Tibial artery (tissue), 4 donors: ENCODE data around the gene RGS7.

ENCODE experiments used
- DNase-seq, 2 donors: peaks; one replicate each; pipeline ENCODE4 v3.0.0-alpha.2; 2019
- H3K27ac ChIP-seq, 2 donors: fragments of 200-600 bp; sonication (generic) in 1 of 2; 1 replicate in 1 of 2; 2 replicates in 1 of 2; pipeline ENCODE4 v1.5.1; 2018 to 2019; ENCODE audit warnings: mild to moderate bottlenecking in 1 of 2
- H3K27me3 ChIP-seq, 2 donors: fragments of 200-600 bp; sonication (generic) in 1 of 2; one replicate each; pipeline versions ENCODE4 v1.5.1 to v1.6.0; 2016 to 2019
- H3K36me3 ChIP-seq, 3 donors: fragments of 200-600 bp; sonication (generic) in 2 of 3; one replicate each; pipeline ENCODE4 v1.5.1; 2016 to 2019; ENCODE audit warnings: mild to moderate bottlenecking in 2 of 3
- H3K4me1 ChIP-seq, 4 donors: fragments of 200-600 bp; sonication (generic) in 2 of 4; 1 replicate in 3 of 4; 2 replicates in 1 of 4; pipeline ENCODE4 v1.5.1; 2016 to 2019
- H3K4me3 ChIP-seq, 2 donors: fragments of 200-600 bp; sonication (generic) in 1 of 2; 1 replicate in 1 of 2; 2 replicates in 1 of 2; pipeline ENCODE4 v1.5.1; 2018 to 2019; ENCODE audit warnings: mild to moderate bottlenecking in 2 of 2
- H3K9me3 ChIP-seq, 3 donors: fragments of 200-600 bp; sonication (generic) in 1 of 3; one replicate each; pipeline ENCODE4 v1.5.1; 2016 to 2019
- CTCF ChIP-seq, 2 experiments: fragments of 200-600 bp in 1 of 2; fragments of 450-650 bp in 1 of 2; IDR thresholded peaks; one replicate each; pipeline ENCODE4 v1.5.1; 2017 to 2019; ENCODE audit warnings: antibody characterized with exemption in 2 of 2, mild to moderate bottlenecking in 1 of 2, moderate library complexity in 1 of 2
- intact Hi-C: fragments of 100-400 bp; cut with DNase I; formaldehyde crosslinking; loops from one replicate; pipeline ENCODE4 v1.15.0; 2023; ENCODE audit warnings: low total_unique reads

Gene RGS7

GRCh38 chr1:241269116-241269515, 87.9 kb downstream of the RGS7 start:
- TF ChIP-seq CTCF (IDR thresholded peaks at IDR 0.05): no peak
- intact Hi-C loops: no loop called here
- no peak for DNase-seq

DNA sequence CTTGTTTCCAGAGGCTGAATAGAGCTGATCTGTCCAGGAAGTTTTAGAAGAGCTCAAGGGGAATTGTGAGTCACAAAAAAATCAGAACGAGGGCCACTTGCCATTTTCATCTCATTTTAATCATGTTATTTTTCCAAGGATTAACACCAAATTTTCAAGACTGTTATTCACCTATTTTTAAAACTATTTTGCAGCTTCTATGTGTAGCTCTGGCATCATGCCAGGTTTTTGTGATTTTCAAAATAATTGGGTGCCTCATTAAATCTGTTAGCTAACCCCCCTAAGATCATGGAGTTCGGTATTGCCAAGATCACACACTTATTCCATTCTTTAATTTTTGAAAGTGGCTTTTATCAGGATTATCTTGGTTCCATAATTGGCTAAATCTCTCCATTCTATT, 90.9 kb downstream of the RGS7 start:
- intact Hi-C loops: no loop called here
- no peak overlapping the region for H3K27ac ChIP-seq
- no peak for DNase-seq

More at GRCh38 chr1:241269116-241269515, 87.9 kb downstream of the RGS7 start:
- H3K4me1 ChIP-seq: no peaks in the 10 kb centered on the region
- H3K4me3 ChIP-seq: no peak overlapping the region
- H3K27me3 ChIP-seq: no peaks in the 10 kb centered on the region
- H3K9me3 ChIP-seq: peaks cover 0 to 6% (median 0%) of the 10 kb centered on the region in 3 donors
- no peak overlapping the region for H3K27ac ChIP-seq
- H3K36me3 ChIP-seq: no peaks in the 10 kb centered on the region

GRCh38 chr1:241265428-241265827, 91.6 kb downstream of the RGS7 start:
- Histone ChIP-seq H3K27me3 (no peaks in the 10 kb centered on the region), H3K4me3 (no peak overlapping the region), H3K9me3 (no peaks in the 10 kb centered on the region), H3K4me1 (no peaks in the 10 kb centered on the region), H3K27ac (no peak overlapping the region), H3K36me3 (no peaks in the 10 kb centered on the region)
- intact Hi-C loops: no loop called here
- no peak for TF ChIP-seq CTCF (IDR thresholded peaks at IDR 0.05)
- no peak for DNase-seq

More for the DNA sequence above, 90.9 kb downstream of the RGS7 start:
- Histone ChIP-seq H3K36me3 (no peaks in the 10 kb centered on the region), H3K4me3 (no peak overlapping the region), H3K9me3 (no peaks in the 10 kb centered on the region), H3K4me1 (no peaks in the 10 kb centered on the region), H3K27me3 (no peaks in the 10 kb centered on the region)
- no peak for TF ChIP-seq CTCF (IDR thresholded peaks at IDR 0.05)

DNA sequence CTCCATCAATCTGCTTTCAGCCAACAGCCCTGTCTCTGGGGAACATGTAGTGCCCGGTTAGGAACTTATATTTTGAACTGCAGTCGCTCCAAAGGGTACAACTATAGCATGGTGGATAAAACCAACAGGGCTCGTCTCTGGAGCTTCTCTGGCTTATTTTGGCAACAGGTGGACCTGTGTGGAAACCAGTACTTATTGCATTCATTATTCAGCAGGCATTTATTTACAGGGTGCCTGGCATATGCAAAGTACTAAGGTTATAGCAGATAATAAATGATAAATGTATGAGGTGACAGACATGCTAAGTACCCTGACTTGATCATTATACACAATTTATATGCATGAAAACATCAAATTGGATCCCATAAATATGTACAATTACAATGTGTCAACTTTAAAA, 93.7 kb downstream of the RGS7 start:
- no peak for TF ChIP-seq CTCF (IDR thresholded peaks at IDR 0.05)
- intact Hi-C loops: no loop called here
- no peaks in the 10 kb centered on the region for H3K27me3 ChIP-seq
- H3K36me3 ChIP-seq: no peaks in the 10 kb centered on the region
- H3K4me1 ChIP-seq: no peaks in the 10 kb centered on the region
- H3K9me3 ChIP-seq: no peaks in the 10 kb centered on the region
- no peak for DNase-seq
- H3K4me3 ChIP-seq: no peak overlapping the region
- no peak overlapping the region for H3K27ac ChIP-seq

- H3K4me1 ChIP-seq: no peaks in the 10 kb centered on the region
- intact Hi-C loops: no loop called here
- no peaks in the 10 kb centered on the region for H3K27me3 ChIP-seq
- H3K36me3 ChIP-seq: no peaks in the 10 kb centered on the region
- H3K9me3 ChIP-seq: no peaks in the 10 kb centered on the region
- no peak for TF ChIP-seq CTCF (IDR thresholded peaks at IDR 0.05)
- no peak overlapping the region for H3K27ac ChIP-seq
- no peak for DNase-seq
- no peak overlapping the region for H3K4me3 ChIP-seq
These were observed 103.5 kb downstream of the RGS7 start for GRCh38 chr1:241253471-241253870.

- no peak for TF ChIP-seq CTCF (IDR thresholded peaks at IDR 0.05)
- no peak for DNase-seq
- intact Hi-C loops: no loop called here
- H3K27ac ChIP-seq: no peak overlapping the region
- no peak overlapping the region for H3K4me3 ChIP-seq
- H3K9me3 ChIP-seq: no peaks in the 10 kb centered on the region
- no peaks in the 10 kb centered on the region for H3K36me3 ChIP-seq
- no peaks in the 10 kb centered on the region for H3K27me3 ChIP-seq
- no peaks in the 10 kb centered on the region for H3K4me1 ChIP-seq
These were observed 106.5 kb downstream of the RGS7 start for GRCh38 chr1:241250465-241250864.
